ENCODE results near the gene NPVF. TPM values are rescaled to one million over a fixed set of nuclear protein-coding genes. Genes with fewer than 3 reads are reported as not detected.

NPVF gene
- total RNA-seq, 1 donor from 2014 or later = not detected

DNA sequence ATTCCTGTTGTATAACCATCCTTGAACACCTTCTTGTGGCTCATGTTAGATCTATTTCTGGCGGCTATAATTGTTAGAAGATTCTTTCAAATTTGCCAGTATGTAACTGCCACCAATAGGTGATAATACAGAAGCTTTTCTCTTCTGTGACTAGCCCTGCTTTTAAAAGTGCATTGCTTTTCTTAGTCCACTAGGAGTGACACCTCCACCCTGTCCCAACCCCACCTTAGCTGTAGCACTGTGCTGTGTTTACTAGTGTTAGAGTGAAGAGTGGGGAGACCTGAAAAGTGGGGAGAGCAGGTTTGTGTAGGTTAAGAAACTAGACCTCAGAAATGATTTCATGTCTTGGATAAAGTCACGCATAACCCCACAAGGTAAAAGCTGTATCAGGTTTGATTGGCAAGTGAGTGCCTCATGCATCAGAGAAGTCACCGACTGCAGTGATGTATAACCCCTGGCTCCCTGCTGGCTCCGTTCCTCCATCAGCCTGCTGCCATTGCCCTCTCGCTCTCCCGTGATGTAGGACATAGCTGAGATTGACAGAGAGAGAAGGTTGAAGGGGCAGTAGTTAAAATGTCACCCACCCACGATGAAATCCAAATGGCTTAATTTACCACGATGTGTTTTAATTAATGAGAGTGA, 12.5 kb downstream of the NPVF start:
- H3K27me3 Mint-ChIP-seq (ENCODE audit: low read depth) = peaks cover 16% of the 10 kb centered on the region
- H3K4me1 Mint-ChIP-seq = no peaks in the 10 kb centered on the region
- H3K27ac Mint-ChIP-seq = no peak overlapping the region
- no peaks in the 10 kb centered on the region for H3K36me3 Mint-ChIP-seq
- DNase-seq (ENCODE audit: low spot score in 2 of 2, unreplicated experiment in 2 of 2) = no peak
- TF ChIP-seq, protein P1, sequence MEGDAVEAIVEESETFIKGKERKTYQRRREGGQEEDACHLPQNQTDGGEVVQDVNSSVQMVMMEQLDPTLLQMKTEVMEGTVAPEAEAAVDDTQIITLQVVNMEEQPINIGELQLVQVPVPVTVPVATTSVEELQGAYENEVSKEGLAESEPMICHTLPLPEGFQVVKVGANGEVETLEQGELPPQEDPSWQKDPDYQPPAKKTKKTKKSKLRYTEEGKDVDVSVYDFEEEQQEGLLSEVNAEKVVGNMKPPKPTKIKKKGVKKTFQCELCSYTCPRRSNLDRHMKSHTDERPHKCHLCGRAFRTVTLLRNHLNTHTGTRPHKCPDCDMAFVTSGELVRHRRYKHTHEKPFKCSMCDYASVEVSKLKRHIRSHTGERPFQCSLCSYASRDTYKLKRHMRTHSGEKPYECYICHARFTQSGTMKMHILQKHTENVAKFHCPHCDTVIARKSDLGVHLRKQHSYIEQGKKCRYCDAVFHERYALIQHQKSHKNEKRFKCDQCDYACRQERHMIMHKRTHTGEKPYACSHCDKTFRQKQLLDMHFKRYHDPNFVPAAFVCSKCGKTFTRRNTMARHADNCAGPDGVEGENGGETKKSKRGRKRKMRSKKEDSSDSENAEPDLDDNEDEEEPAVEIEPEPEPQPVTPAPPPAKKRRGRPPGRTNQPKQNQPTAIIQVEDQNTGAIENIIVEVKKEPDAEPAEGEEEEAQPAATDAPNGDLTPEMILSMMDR (IDR thresholded peaks at IDR 0.05; ENCODE audit: unreplicated experiment) = no peak
- H3K4me3 Mint-ChIP-seq = no peak overlapping the region
- H3K9me3 Mint-ChIP-seq = peaks cover 5% of the 10 kb centered on the region

GRCh38 chr7:25208525-25209221, 19.6 kb downstream of the NPVF start:
- H3K27me3 Mint-ChIP-seq (ENCODE audit: low read depth) = peaks cover 1% of the 10 kb centered on the region
- no peaks in the 10 kb centered on the region for H3K36me3 Mint-ChIP-seq
- H3K4me3 Mint-ChIP-seq = no peak overlapping the region
- DNase-seq (ENCODE audit: low spot score in 2 of 2, unreplicated experiment in 2 of 2) = no peak
- peaks cover 7% of the 10 kb centered on the region for H3K4me1 Mint-ChIP-seq
- H3K9me3 Mint-ChIP-seq = peaks cover 18% of the 10 kb centered on the region
- TF ChIP-seq, protein P1 (IDR thresholded peaks at IDR 0.05; ENCODE audit: unreplicated experiment) = no peak
- no peak overlapping the region for H3K27ac Mint-ChIP-seq

DNA sequence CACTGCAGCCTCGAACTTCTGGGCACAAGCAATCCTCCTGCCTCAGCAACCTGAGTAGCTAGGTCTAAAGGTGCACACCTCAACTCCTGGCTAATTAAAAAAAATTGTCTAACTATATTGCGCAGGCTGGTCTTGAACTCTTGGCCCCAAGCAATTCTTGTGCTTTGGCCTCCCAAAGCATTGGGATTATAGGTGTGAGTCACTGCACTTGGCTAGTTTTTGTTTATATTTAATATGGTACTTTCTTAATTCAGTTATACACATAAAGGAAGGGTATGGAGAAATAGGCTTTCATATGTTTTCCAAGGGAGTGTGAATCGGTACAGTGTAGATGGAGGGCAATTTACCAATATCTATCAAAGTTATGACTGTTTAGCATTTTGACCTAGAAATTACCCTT, 20.4 kb downstream of the NPVF start:
- H3K4me1 Mint-ChIP-seq = peaks cover 7% of the 10 kb centered on the region

DNA sequence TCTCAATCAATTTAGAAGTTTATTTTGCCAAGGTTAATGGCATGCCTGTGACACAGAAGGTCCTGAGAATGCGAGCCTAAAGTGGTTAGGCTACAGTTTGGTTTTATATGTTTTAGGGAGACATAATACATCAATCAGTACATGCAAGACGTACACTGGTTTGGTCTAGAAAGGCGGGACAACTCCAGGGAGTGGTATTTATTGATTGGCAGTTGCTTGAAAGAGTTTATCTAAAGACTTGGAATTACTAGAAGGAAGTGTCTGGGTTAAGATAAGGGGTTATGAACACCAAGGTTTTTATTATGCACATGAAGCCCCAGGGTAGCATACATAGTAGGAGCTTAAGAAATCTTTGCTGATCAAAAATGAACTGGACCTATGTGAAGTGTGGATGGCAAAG, 21.5 kb downstream of the NPVF start:
- no peak overlapping the region for H3K27ac Mint-ChIP-seq
- H3K27me3 Mint-ChIP-seq (ENCODE audit: low read depth) = peaks cover 4% of the 10 kb centered on the region
- H3K4me1 Mint-ChIP-seq = peaks cover 7% of the 10 kb centered on the region
- no peak overlapping the region for H3K4me3 Mint-ChIP-seq
- TF ChIP-seq, protein P1 (IDR thresholded peaks at IDR 0.05; ENCODE audit: unreplicated experiment) = no peak
- no peak for DNase-seq (ENCODE audit: low spot score in 2 of 2, unreplicated experiment in 2 of 2)
- H3K9me3 Mint-ChIP-seq = peaks cover 24% of the 10 kb centered on the region
- H3K36me3 Mint-ChIP-seq = no peaks in the 10 kb centered on the region

More for the DNA sequence above, 20.4 kb downstream of the NPVF start:
- H3K36me3 Mint-ChIP-seq = no peaks in the 10 kb centered on the region
- no peak overlapping the region for H3K4me3 Mint-ChIP-seq
- peaks cover 21% of the 10 kb centered on the region for H3K9me3 Mint-ChIP-seq
- H3K27ac Mint-ChIP-seq = no peak overlapping the region
- no peak for DNase-seq (ENCODE audit: low spot score in 2 of 2, unreplicated experiment in 2 of 2)
- peaks cover 1% of the 10 kb centered on the region for H3K27me3 Mint-ChIP-seq (ENCODE audit: low read depth)
- TF ChIP-seq, protein P1 (IDR thresholded peaks at IDR 0.05; ENCODE audit: unreplicated experiment) = no peak

DNA sequence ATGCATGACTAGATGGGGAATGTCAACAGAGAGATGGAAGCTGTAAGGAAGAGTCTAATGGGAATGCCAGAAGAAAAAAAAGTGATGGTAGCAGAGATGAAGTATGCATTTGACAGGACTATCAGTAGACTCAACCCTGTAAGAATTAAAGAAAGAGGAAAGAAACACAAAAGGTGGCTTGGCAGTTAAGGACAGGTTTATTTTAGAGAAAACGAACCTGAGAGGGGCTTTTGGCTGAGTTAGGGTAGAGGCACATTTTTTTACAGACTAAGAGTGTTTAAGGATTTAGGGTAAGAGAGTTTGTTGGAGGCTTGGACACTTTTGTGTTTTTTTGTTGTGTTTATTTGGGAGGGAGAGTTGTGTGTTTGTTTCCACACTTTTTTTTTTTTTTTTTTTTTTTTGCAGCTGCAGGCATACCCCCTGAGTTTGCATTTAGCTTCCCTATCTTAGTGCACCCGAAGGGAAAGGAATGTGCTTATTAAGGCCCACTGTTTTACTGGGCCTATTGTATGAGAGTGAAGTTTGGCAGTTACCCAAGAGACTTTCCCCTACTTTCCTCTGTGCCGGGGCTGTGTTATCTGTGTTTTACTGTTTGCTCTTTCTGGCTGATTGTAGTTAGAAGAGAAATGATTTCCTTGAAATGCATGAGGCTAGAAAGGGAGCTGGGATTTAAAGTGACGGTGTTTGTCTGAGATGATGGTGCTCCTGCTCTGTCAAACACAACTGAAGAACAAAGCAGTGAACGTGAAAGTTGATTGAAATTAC, 32.0 kb downstream of the NPVF start:
- no peak overlapping the region for H3K4me3 Mint-ChIP-seq
- peaks cover 21% of the 10 kb centered on the region for H3K9me3 Mint-ChIP-seq
- TF ChIP-seq, protein P1 (IDR thresholded peaks at IDR 0.05; ENCODE audit: unreplicated experiment) = no peak
- DNase-seq (ENCODE audit: low spot score in 2 of 2, unreplicated experiment in 2 of 2) = no peak
- no peak overlapping the region for H3K27ac Mint-ChIP-seq
- peaks cover 4% of the 10 kb centered on the region for H3K27me3 Mint-ChIP-seq (ENCODE audit: low read depth)
- no peaks in the 10 kb centered on the region for H3K36me3 Mint-ChIP-seq
- no peaks in the 10 kb centered on the region for H3K4me1 Mint-ChIP-seq
